OCI-LY1 (cell line): ENCODE data around the gene CTIF.

ENCODE experiments used
- H2AFZ ChIP-seq: fragments of 200-600 bp; sonication (generic), shearing (Covaris generic); 2 replicates; pipeline ENCODE4 v1.6.0; 2014; ENCODE audit warnings: antibody characterized with exemption, mild to moderate bottlenecking, low read length
- H3F3A ChIP-seq: fragments of 200-600 bp; sonication (generic), shearing (Covaris generic); 2 replicates; pipeline ENCODE4 v1.6.0; 2014; ENCODE audit warnings: mild to moderate bottlenecking, antibody characterized with exemption, low read length, moderate library complexity; ENCODE audit not compliant: insufficient read depth
- H3K27ac ChIP-seq: fragments of 200-600 bp; sonication (generic); 2 replicates; pipeline ENCODE4 v1.5.1; 2014; ENCODE audit warnings: low read length, mixed run types, mild to moderate bottlenecking, low read depth; ENCODE audit not compliant: poor library complexity, severe bottlenecking
- H3K27me3 ChIP-seq: fragments of 200-600 bp; sonication (generic); 2 replicates; pipeline ENCODE4 v1.6.0; 2014; ENCODE audit warnings: antibody characterized with exemption, mild to moderate bottlenecking, low read length, moderate library complexity; ENCODE audit not compliant: insufficient read depth
- H3K36me3 ChIP-seq: fragments of 200-600 bp; sonication (generic); 2 replicates; pipeline ENCODE4 v1.6.1; 2014; ENCODE audit warnings: mild to moderate bottlenecking, antibody characterized with exemption, low read length, moderate library complexity, mixed read lengths; ENCODE audit not compliant: insufficient read depth
- H3K4me1 ChIP-seq: fragments of 200-600 bp; sonication (generic); 2 replicates; pipeline ENCODE4 v1.5.1; 2014; ENCODE audit warnings: mild to moderate bottlenecking, low read length, moderate library complexity; ENCODE audit not compliant: insufficient read depth, severe bottlenecking
- H3K4me2 ChIP-seq: fragments of 200-600 bp; sonication (generic), shearing (Covaris generic); 2 replicates; pipeline ENCODE4 v1.6.1; 2014; ENCODE audit warnings: low read length
- H3K4me3 ChIP-seq: fragments of 200-600 bp; sonication (generic); 2 replicates; pipeline ENCODE4 v1.5.1; 2014; ENCODE audit warnings: low read length, low read depth, mild to moderate bottlenecking, mixed read lengths; ENCODE audit not compliant: poor library complexity, severe bottlenecking
- H3K79me2 ChIP-seq: fragments of 200-600 bp; shearing (Covaris generic); 2 replicates; pipeline ENCODE4 v1.6.1; 2016; ENCODE audit warnings: mixed run types, low read length, mixed read lengths; ENCODE audit not compliant: insufficient read depth
- H3K9ac ChIP-seq: fragments of 200-600 bp; sonication (generic), shearing (Covaris generic); 2 replicates; pipeline ENCODE4 v1.6.1; 2014; ENCODE audit warnings: mild to moderate bottlenecking, low read length, mixed read lengths
- H3K9me2 ChIP-seq: fragments of 200-600 bp; sonication (generic), shearing (Covaris generic); 2 replicates; pipeline ENCODE4 v1.6.1; 2014; ENCODE audit warnings: low read depth, mild to moderate bottlenecking, low read length, mixed read lengths
- H3K9me3 ChIP-seq: fragments of 200-600 bp; shearing (Covaris generic); 2 replicates; pipeline ENCODE4 v1.6.1; 2014; ENCODE audit warnings: low read length, mixed read lengths
- H4K20me1 ChIP-seq: fragments of 200-600 bp; sonication (generic), shearing (Covaris generic); 2 replicates; pipeline ENCODE4 v1.6.0; 2016; ENCODE audit warnings: mild to moderate bottlenecking, low read length; ENCODE audit not compliant: insufficient read depth
- CTCF ChIP-seq: fragments of 200-600 bp; sonication (generic), shearing (Covaris generic); IDR thresholded peaks from 2 replicates; pipeline ENCODE4 v1.5.1; 2017; ENCODE audit warnings: mild to moderate bottlenecking, antibody characterized with exemption, low read length, moderate library complexity, mixed read lengths
- EZH2 ChIP-seq: fragments of 200-600 bp; sonication (generic), shearing (Covaris generic); IDR thresholded peaks from 2 replicates; pipeline ENCODE4 v1.8.0; 2017; ENCODE audit warnings: borderline replicate concordance, mixed run types, mild to moderate bottlenecking, antibody characterized with exemption, low read length, moderate library complexity, mixed read lengths

Gene CTIF

GRCh38 chr18:48780913-48781162 lies 242.0 kb downstream of the CTIF start:
- Histone ChIP-seq H3K9me3 (no peaks in the 10 kb centered on the region), H3K4me2 (no peak overlapping the region), H3K9ac (no peak overlapping the region), H3K36me3 (no peaks in the 10 kb centered on the region), H3K9me2 (no peaks in the 10 kb centered on the region), H3F3A (no peaks in the 10 kb centered on the region), H3K27ac (no peak overlapping the region), H3K4me3 (no peak overlapping the region), H4K20me1 (no peaks in the 10 kb centered on the region), H3K79me2 (no peaks in the 10 kb centered on the region), H2AFZ (no peak overlapping the region), H3K27me3 (no peaks in the 10 kb centered on the region), H3K4me1 (peaks cover 21% of the 10 kb centered on the region)
- TF ChIP-seq CTCF (no peak), EZH2 (no peak)

- Histone ChIP-seq H4K20me1 (no peaks in the 10 kb centered on the region), H3K4me2 (no peak overlapping the region), H3K27me3 (no peaks in the 10 kb centered on the region), H3K4me1 (peaks cover 22% of the 10 kb centered on the region), H3K9me3 (no peaks in the 10 kb centered on the region), H3K9me2 (no peaks in the 10 kb centered on the region), H3K36me3 (no peaks in the 10 kb centered on the region), H2AFZ (no peak overlapping the region), H3K9ac (no peak overlapping the region), H3K4me3 (no peak overlapping the region), H3K79me2 (no peaks in the 10 kb centered on the region), H3K27ac (no peak overlapping the region), H3F3A (no peaks in the 10 kb centered on the region)
- no peak for TF ChIP-seq CTCF
- TF ChIP-seq EZH2, result no peak
Measured at GRCh38 chr18:48781163-48781987, 242.5 kb downstream of the CTIF start.

- no peaks in the 10 kb centered on the region for H3K79me2 ChIP-seq
- H3K4me1 ChIP-seq, result peaks cover 22% of the 10 kb centered on the region
- H3K9ac ChIP-seq, result no peak overlapping the region
- no peak overlapping the region for H2AFZ ChIP-seq
- no peak overlapping the region for H3K4me2 ChIP-seq
- H4K20me1 ChIP-seq, result no peaks in the 10 kb centered on the region
- H3K9me2 ChIP-seq, result no peaks in the 10 kb centered on the region
- H3F3A ChIP-seq, result no peaks in the 10 kb centered on the region
- H3K9me3 ChIP-seq, result no peaks in the 10 kb centered on the region
- TF ChIP-seq CTCF, result no peak
- TF ChIP-seq EZH2, result no peak
- no peaks in the 10 kb centered on the region; the same call in 1 of the 2 replicates for H3K27me3 ChIP-seq
- H3K27ac ChIP-seq, result no peak overlapping the region
- no peak overlapping the region for H3K4me3 ChIP-seq
- no peaks in the 10 kb centered on the region for H3K36me3 ChIP-seq
Measured at GRCh38 chr18:48781988-48782363, 243.1 kb downstream of the CTIF start.
